Measurements from ENCODE around the gene MAP3K8. TPM values are rescaled to one million over a fixed set of nuclear protein-coding genes. Genes with fewer than 3 reads are reported as not detected.

MAP3K8 gene
- total RNA-seq, 5 donors from 2014 or later (not counting 1 experiment from before 2014, with no cell fraction given), result 3.5 to 27.4 (median 11.0) TPM

- DNase-seq (no peak), ATAC-seq (replicated peaks in 1 of 4) (no peak)
- peaks cover 50% of the 10 kb centered on the region for H3K36me3 Mint-ChIP-seq
- peaks cover 0 to 25% (median 0%) of the 10 kb centered on the region in 3 donors for H3K4me1 Mint-ChIP-seq
- WGBS (ENCODE audit: insufficient coverage), result no CpG with 5 or more reads among the region's 2 CpGs
- no peaks in the 10 kb centered on the region for H3K27me3 Mint-ChIP-seq
- Histone ChIP-seq H3K27me3 (replicated peaks in 1 of 2; ENCODE audit: control insufficient read depth in 2 of 2, extremely low read depth in 1 of 2, insufficient read depth in 2 of 2, low read length in 1 of 2) (no peaks in the 10 kb centered on the region), H3K4me1 (ENCODE audit: control insufficient read depth in 1 of 2, extremely low read depth in 1 of 2, insufficient read depth in 2 of 2, low read length in 2 of 2) (peaks cover 0 to 14% of the 10 kb centered on the region in 2 experiments), H3K27ac (ENCODE audit: low read length) (no peak overlapping the region), H3K9me3 (no peaks in the 10 kb centered on the region), H3K4me3 (ENCODE audit: control insufficient read depth in 1 of 2, extremely low read depth in 1 of 2, low read length in 1 of 2) (no peak overlapping the region), H3K36me3 (ENCODE audit: control insufficient read depth in 2 of 2, extremely low read depth in 1 of 2, insufficient read depth in 1 of 2, low read length in 1 of 2) (peaks cover 0 to 29% of the 10 kb centered on the region in 2 donors)
- H3K9me3 Mint-ChIP-seq, result no peaks in the 10 kb centered on the region
- ChIA-PET POLR2A (interaction anchor here (0.6 kb wide), 2 partner anchors 10 to 16 kb away, joined by 3 to 4 read pairs; no protein-coding TSS in a partner anchor), CTCF (no interaction called here)
- H3K27ac Mint-ChIP-seq, result no peak overlapping the region
- no peak overlapping the region for H3K4me3 Mint-ChIP-seq
Observed at GRCh38 chr10:30445711-30446110, 11.7 kb downstream of the MAP3K8 start.

- no peak for ATAC-seq (replicated peaks in 1 of 4)
- CTCF ChIA-PET, result interaction anchor here in 1 of 2 donors (0.9 kb wide), 1 partner anchor 83 kb away, joined by 3 read pairs; no protein-coding TSS in a partner anchor
- Histone ChIP-seq H3K27me3 (replicated peaks in 1 of 2; ENCODE audit: control insufficient read depth in 2 of 2, extremely low read depth in 1 of 2, insufficient read depth in 2 of 2, low read length in 1 of 2) (no peaks in the 10 kb centered on the region), H3K36me3 (ENCODE audit: control insufficient read depth in 2 of 2, extremely low read depth in 1 of 2, insufficient read depth in 1 of 2, low read length in 1 of 2) (peaks cover 0 to 34% of the 10 kb centered on the region in 2 donors), H3K4me3 (ENCODE audit: control insufficient read depth in 1 of 2, extremely low read depth in 1 of 2, low read length in 1 of 2) (no peak overlapping the region), H3K4me1 (ENCODE audit: control insufficient read depth in 1 of 2, extremely low read depth in 1 of 2, insufficient read depth in 2 of 2, low read length in 2 of 2) (peaks cover 0 to 6% of the 10 kb centered on the region in 2 experiments), H3K27ac (ENCODE audit: low read length) (no peak overlapping the region), H3K9me3 (no peaks in the 10 kb centered on the region)
- peak in 1 of 35 experiments; percentile 19 for DNase-seq
- H3K4me3 Mint-ChIP-seq, result no peak overlapping the region
- peaks cover 0 to 19% (median 0%) of the 10 kb centered on the region in 3 donors for H3K4me1 Mint-ChIP-seq
- H3K27ac Mint-ChIP-seq, result peak overlapping the region in 1 of 2 donors; percentile 16
- H3K9me3 Mint-ChIP-seq, result no peaks in the 10 kb centered on the region
- no peaks in the 10 kb centered on the region for H3K27me3 Mint-ChIP-seq
- H3K36me3 Mint-ChIP-seq, result peaks cover 42% of the 10 kb centered on the region
- 69% methylated on average over 6 of the region's 10 CpGs for WGBS (ENCODE audit: insufficient coverage)
- POLR2A ChIA-PET, result interaction anchor here in 1 of 2 donors (0.8 kb wide), 1 partner anchor 9 kb away, joined by 3 read pairs; no protein-coding TSS in a partner anchor
Observed at GRCh38 chr10:30447125-30447799, 13.3 kb downstream of the MAP3K8 start.

GRCh38 chr10:30448092-30448491 lies 14.1 kb downstream of the MAP3K8 start:
- ATAC-seq (replicated peaks in 1 of 4) (no peak), DNase-seq (no peak)
- Histone ChIP-seq H3K36me3 (ENCODE audit: control insufficient read depth in 2 of 2, extremely low read depth in 1 of 2, insufficient read depth in 1 of 2, low read length in 1 of 2) (peaks cover 0 to 31% of the 10 kb centered on the region in 2 donors), H3K27me3 (replicated peaks in 1 of 2; ENCODE audit: control insufficient read depth in 2 of 2, extremely low read depth in 1 of 2, insufficient read depth in 2 of 2, low read length in 1 of 2) (no peaks in the 10 kb centered on the region), H3K4me1 (ENCODE audit: control insufficient read depth in 1 of 2, extremely low read depth in 1 of 2, insufficient read depth in 2 of 2, low read length in 2 of 2) (peaks cover 0 to 6% of the 10 kb centered on the region in 2 experiments), H3K9me3 (no peaks in the 10 kb centered on the region), H3K4me3 (ENCODE audit: control insufficient read depth in 1 of 2, extremely low read depth in 1 of 2, low read length in 1 of 2) (no peak overlapping the region), H3K27ac (ENCODE audit: low read length) (no peak overlapping the region)
- H3K36me3 Mint-ChIP-seq, result peaks cover 38% of the 10 kb centered on the region
- no peaks in the 10 kb centered on the region for H3K9me3 Mint-ChIP-seq
- H3K4me1 Mint-ChIP-seq, result peaks cover 0 to 15% (median 0%) of the 10 kb centered on the region in 3 donors
- no peaks in the 10 kb centered on the region for H3K27me3 Mint-ChIP-seq
- ChIA-PET CTCF (no interaction called here), POLR2A (no interaction called here)
- WGBS (ENCODE audit: insufficient coverage), result no CpG with 5 or more reads among the region's 1 CpG
- H3K27ac Mint-ChIP-seq, result no peak overlapping the region
- H3K4me3 Mint-ChIP-seq, result no peak overlapping the region

GRCh38 chr10:30453764-30454527 lies 20.0 kb downstream of the MAP3K8 start:
- H3K9me3 ChIP-seq, result no peaks in the 10 kb centered on the region
- no peak overlapping the region for H3K4me3 ChIP-seq (ENCODE audit: control insufficient read depth in 1 of 2, extremely low read depth in 1 of 2, low read length in 1 of 2)
- ChIA-PET POLR2A (interaction anchor here (0.7 kb wide), 2 partner anchors 15 to 48 kb away, joined by 4 to 9 read pairs; no protein-coding TSS in a partner anchor), CTCF (no interaction called here)
- no peak for DNase-seq
- Mint-ChIP-seq H3K4me1 (peaks cover 18 to 36% (median 31%) of the 10 kb centered on the region in 3 donors), H3K4me3 (peak overlapping the region in 1 of 3 donors; percentile 12), H3K9me3 (no peaks in the 10 kb centered on the region), H3K36me3 (peaks cover 20% of the 10 kb centered on the region), H3K27ac (peak overlapping the region in 1 of 2 donors; percentile 88), H3K27me3 (no peaks in the 10 kb centered on the region)
- H3K4me1 ChIP-seq (ENCODE audit: control insufficient read depth in 1 of 2, extremely low read depth in 1 of 2, insufficient read depth in 2 of 2, low read length in 2 of 2), result peaks cover 9 to 24% of the 10 kb centered on the region in 2 experiments
- no peak overlapping the region for H3K27ac ChIP-seq (ENCODE audit: low read length)
- ATAC-seq (replicated peaks in 1 of 4), result no peak
- H3K36me3 ChIP-seq (ENCODE audit: control insufficient read depth in 2 of 2, extremely low read depth in 1 of 2, insufficient read depth in 1 of 2, low read length in 1 of 2), result peaks cover 0 to 25% of the 10 kb centered on the region in 2 donors
- 100% methylated on average over 3 of the region's 6 CpGs for WGBS (ENCODE audit: insufficient coverage)
- no peaks in the 10 kb centered on the region for H3K27me3 ChIP-seq (replicated peaks in 1 of 2; ENCODE audit: control insufficient read depth in 2 of 2, extremely low read depth in 1 of 2, insufficient read depth in 2 of 2, low read length in 1 of 2)

GRCh38 chr10:30454744-30455510 lies 20.9 kb downstream of the MAP3K8 start:
- Mint-ChIP-seq H3K4me1 (peaks cover 18 to 38% (median 31%) of the 10 kb centered on the region in 3 donors), H3K9me3 (no peaks in the 10 kb centered on the region), H3K36me3 (peaks cover 17% of the 10 kb centered on the region), H3K27me3 (no peaks in the 10 kb centered on the region), H3K27ac (peak overlapping the region; percentile 86 to 88), H3K4me3 (peak overlapping the region in 1 of 3 donors; percentile 72)
- H3K9me3 ChIP-seq, result no peaks in the 10 kb centered on the region
- ATAC-seq (replicated peaks in 1 of 4) (no peak), DNase-seq (no peak)
- CTCF ChIA-PET, result no interaction called here
- no peaks in the 10 kb centered on the region for H3K27me3 ChIP-seq (replicated peaks in 1 of 2; ENCODE audit: control insufficient read depth in 2 of 2, extremely low read depth in 1 of 2, insufficient read depth in 2 of 2, low read length in 1 of 2)
- H3K4me1 ChIP-seq (ENCODE audit: control insufficient read depth in 1 of 2, extremely low read depth in 1 of 2, insufficient read depth in 2 of 2, low read length in 2 of 2), result peaks cover 9 to 24% of the 10 kb centered on the region in 2 experiments
- H3K4me3 ChIP-seq (ENCODE audit: control insufficient read depth in 1 of 2, extremely low read depth in 1 of 2, low read length in 1 of 2), result no peak overlapping the region
- POLR2A ChIA-PET, result interaction anchor here in 1 of 2 donors (0.7 kb wide), 1 partner anchor 16 kb away, joined by 9 read pairs; no protein-coding TSS in a partner anchor
- WGBS (ENCODE audit: insufficient coverage), result no CpG with 5 or more reads among the region's 3 CpGs
- peak overlapping the region; percentile 59 for H3K27ac ChIP-seq (ENCODE audit: low read length)
- peaks cover 0 to 29% of the 10 kb centered on the region in 2 donors for H3K36me3 ChIP-seq (ENCODE audit: control insufficient read depth in 2 of 2, extremely low read depth in 1 of 2, insufficient read depth in 1 of 2, low read length in 1 of 2)
